ENCODE results near the gene IGFBP6.

DNA sequence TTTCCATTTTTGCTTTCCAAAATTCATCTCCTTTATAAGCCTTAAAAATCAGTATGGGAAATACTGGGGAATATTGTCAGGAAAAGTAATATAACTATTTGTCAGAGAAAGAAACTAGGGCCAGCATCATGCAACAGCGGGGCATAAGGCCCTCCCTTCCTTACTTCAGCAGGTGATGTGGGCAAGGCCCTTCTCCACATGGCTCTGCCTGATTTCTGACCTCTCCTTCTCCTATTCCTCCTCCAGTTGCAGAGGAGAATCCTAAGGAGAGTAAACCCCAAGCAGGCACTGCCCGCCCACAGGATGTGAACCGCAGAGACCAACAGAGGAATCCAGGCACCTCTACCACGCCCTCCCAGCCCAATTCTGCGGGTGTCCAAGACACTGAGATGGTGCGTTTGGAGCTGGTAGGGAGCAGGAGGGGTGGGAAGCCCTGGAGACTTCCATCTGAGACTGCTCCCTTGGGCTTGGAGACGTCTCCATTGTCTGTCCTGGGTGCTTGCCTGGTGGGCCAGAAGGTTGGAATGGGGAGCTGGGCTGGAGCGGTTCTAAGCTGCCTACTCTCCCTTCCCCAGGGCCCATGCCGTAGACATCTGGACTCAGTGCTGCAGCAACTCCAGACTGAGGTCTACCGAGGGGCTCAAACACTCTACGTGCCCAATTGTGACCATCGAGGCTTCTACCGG, 3.1 kb downstream of the IGFBP6 start:
- no peak for TF ChIP-seq CTCF (IDR thresholded peaks at IDR 0.05)
- no peak for TF ChIP-seq POLR2AphosphoS5 (IDR thresholded peaks at IDR 0.05)
- no peak for TF ChIP-seq POLR2A (IDR thresholded peaks at IDR 0.05)

All from breast epithelium (tissue), 3 donors.